BLaER1 (cell line): ENCODE measurements around the gene CSF2RB.

Source experiments
- H3K27ac ChIP-seq: shearing (Covaris generic); formaldehyde crosslinking; 2 replicates; pipeline ENCODE4 v1.8.1; 2022
- H3K27me3 ChIP-seq: shearing (Covaris generic); formaldehyde crosslinking; 2 replicates; pipeline ENCODE4 v1.8.1; 2022
- H3K36me3 ChIP-seq: shearing (Covaris generic); formaldehyde crosslinking; 2 replicates; pipeline ENCODE4 v1.8.1; 2022
- H3K4me1 ChIP-seq: shearing (Covaris generic); formaldehyde crosslinking; 2 replicates; pipeline ENCODE4 v1.8.1; 2022
- H3K4me2 ChIP-seq: shearing (Covaris generic); formaldehyde crosslinking; 2 replicates; pipeline ENCODE4 v1.8.1; 2022
- H3K4me3 ChIP-seq: shearing (Covaris generic); formaldehyde crosslinking; 2 replicates; pipeline ENCODE4 v1.8.1; 2022
- H3K9ac ChIP-seq: shearing (Covaris generic); formaldehyde crosslinking; 2 replicates; pipeline ENCODE4 v1.8.1; 2022
- H3K9me3 ChIP-seq: shearing (Covaris generic); formaldehyde crosslinking; 2 replicates; pipeline ENCODE4 v1.8.1; 2022
- H4K20me1 ChIP-seq: shearing (Covaris generic); formaldehyde crosslinking; 2 replicates; pipeline ENCODE4 v1.8.1; 2022
- Cebpa-rat ChIP-seq: shearing (Covaris generic); IDR thresholded peaks from 2 replicates; pipeline ENCODE4 v1.8.1; 2022

The CSF2RB gene

GRCh38 chr22:36901411-36902142 lies 11.9 kb upstream of the CSF2RB start:
- Histone ChIP-seq H3K9ac (peak overlapping the region; percentile 73), H3K4me3 (peak overlapping the region; percentile 19; the same call in 1 of the 2 replicates), H3K27ac (peak overlapping the region; percentile 88), H3K4me2 (peak overlapping the region; percentile 80), H3K36me3 (no peaks in the 10 kb centered on the region), H4K20me1 (no peaks in the 10 kb centered on the region), H3K4me1 (peaks cover 46% of the 10 kb centered on the region), H3K9me3 (peaks cover 32% of the 10 kb centered on the region), H3K27me3 (no peaks in the 10 kb centered on the region)
- no peak for TF ChIP-seq Cebpa-rat

GRCh38 chr22:36902143-36902926 lies 11.1 kb upstream of the CSF2RB start:
- H3K9me3 ChIP-seq, result peaks cover 28% of the 10 kb centered on the region
- no peaks in the 10 kb centered on the region for H4K20me1 ChIP-seq
- peak overlapping the region; percentile 80 for H3K4me2 ChIP-seq
- peaks cover 46% of the 10 kb centered on the region for H3K4me1 ChIP-seq
- no peak overlapping the region; the same call in 1 of the 2 replicates for H3K4me3 ChIP-seq
- no peaks in the 10 kb centered on the region for H3K36me3 ChIP-seq
- H3K27me3 ChIP-seq, result no peaks in the 10 kb centered on the region
- no peak overlapping the region for H3K9ac ChIP-seq
- no peak for TF ChIP-seq Cebpa-rat
- peak overlapping the region; percentile 88 for H3K27ac ChIP-seq

DNA sequence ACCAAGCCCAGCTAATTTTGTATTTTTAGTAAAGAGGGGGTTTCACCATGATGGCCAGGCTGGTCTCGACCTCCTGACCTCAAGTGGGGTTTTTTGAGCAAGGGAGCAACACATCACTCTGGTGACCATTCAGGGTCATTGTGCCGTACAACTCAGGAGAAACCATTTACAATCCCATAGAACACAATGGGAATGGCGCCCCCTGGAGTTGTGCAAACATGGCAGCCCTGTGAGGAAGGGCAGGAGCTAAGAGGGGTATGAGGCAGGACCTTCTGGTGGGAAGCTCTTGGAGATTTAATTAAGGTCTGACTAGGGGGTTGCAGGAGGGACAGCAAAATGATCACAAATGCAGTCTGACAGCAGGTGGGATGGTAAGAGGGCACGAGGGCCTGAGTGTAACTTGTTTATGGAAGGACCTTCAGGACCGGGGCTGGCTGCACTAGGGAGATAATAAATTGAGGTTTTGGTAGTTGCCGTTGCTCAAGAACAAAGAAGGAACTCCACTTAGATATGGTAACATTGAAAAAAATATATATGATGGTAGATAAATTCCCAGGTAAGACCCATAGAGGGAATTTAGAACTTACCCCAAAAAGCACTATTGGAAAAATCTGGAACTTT lies 9.1 kb upstream of the CSF2RB start:
- Histone ChIP-seq H3K4me3 (no peak overlapping the region), H3K36me3 (no peaks in the 10 kb centered on the region), H3K27me3 (no peaks in the 10 kb centered on the region), H3K27ac (no peak overlapping the region), H4K20me1 (no peaks in the 10 kb centered on the region), H3K4me2 (no peak overlapping the region), H3K9ac (no peak overlapping the region), H3K4me1 (peaks cover 40% of the 10 kb centered on the region), H3K9me3 (peaks cover 22% of the 10 kb centered on the region)
- no peak for TF ChIP-seq Cebpa-rat

DNA sequence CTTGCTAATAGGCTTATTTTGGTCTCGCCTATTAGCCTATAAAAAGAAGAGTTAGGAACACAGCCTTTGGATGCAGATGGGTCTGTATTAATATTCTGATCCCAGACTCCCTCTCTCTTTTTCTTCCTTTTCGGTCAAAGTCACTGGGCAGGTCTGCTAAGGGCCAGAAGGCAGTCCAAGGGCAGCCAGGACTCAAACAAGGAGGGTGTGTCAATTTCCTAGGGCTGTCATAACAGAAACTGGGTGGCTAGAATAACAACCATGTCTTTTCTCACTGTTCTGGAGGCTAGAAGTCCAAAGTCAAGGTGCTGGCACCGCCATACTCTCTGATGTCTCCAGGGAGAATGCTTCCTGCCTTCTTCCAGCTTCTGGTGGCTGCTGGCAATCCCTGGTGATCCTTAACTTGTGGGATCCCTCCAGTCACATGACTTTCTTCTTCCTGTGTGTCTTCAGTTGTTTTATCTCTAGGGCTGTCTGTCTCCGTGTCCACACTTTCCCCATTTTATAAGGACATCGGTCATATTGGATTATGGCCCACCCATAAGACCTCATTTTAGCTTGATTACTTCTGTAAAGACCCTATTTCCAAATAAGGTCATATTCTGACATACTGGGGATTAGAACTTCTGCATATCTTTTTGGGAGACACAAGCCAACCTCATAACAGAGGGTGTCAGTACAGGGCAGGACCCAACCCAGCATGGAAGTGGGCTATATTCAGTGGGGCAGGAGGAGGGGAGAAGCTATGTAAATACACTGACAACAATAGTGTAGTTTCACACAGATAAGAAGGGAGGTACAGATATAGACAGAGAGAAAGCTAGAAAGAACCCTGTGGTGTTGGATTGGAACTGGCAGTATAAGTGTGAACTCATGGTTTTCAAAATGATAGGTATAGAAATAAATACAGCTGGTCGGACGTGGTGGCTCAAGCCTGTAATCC lies 5.9 kb upstream of the CSF2RB start:
- Histone ChIP-seq H3K4me2 (no peak overlapping the region), H4K20me1 (no peaks in the 10 kb centered on the region), H3K4me3 (no peak overlapping the region), H3K9ac (no peak overlapping the region), H3K36me3 (no peaks in the 10 kb centered on the region), H3K27ac (no peak overlapping the region), H3K9me3 (peaks cover 16% of the 10 kb centered on the region; the same call in 1 of the 2 replicates), H3K27me3 (no peaks in the 10 kb centered on the region), H3K4me1 (peaks cover 9% of the 10 kb centered on the region)
- no peak for TF ChIP-seq Cebpa-rat

DNA sequence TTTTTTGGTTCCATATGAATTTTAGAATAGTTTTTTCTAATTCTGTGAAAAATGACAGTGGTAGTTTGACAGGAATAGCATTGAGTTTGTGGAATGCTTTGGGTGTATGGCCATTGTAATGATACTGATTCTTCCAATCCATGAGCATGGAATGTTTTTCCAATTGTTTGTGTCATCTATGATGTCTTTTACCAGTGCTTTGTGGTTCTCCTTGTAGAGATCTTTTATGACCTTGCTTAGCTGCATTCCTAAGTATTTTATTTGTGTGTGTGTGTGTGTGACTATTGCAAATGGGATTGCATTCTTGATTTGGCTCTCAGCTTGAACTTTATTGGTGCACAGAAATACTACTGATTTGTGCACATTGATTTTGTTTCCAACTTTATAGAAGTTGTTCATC lies 3.0 kb upstream of the CSF2RB start:
- Histone ChIP-seq H4K20me1 (no peaks in the 10 kb centered on the region; the same call in 1 of the 2 replicates), H3K9me3 (no peaks in the 10 kb centered on the region), H3K4me2 (no peak overlapping the region), H3K9ac (no peak overlapping the region), H3K4me3 (no peak overlapping the region), H3K36me3 (no peaks in the 10 kb centered on the region), H3K27ac (no peak overlapping the region), H3K4me1 (peaks cover 20% of the 10 kb centered on the region), H3K27me3 (no peaks in the 10 kb centered on the region)
- no peak for TF ChIP-seq Cebpa-rat

DNA sequence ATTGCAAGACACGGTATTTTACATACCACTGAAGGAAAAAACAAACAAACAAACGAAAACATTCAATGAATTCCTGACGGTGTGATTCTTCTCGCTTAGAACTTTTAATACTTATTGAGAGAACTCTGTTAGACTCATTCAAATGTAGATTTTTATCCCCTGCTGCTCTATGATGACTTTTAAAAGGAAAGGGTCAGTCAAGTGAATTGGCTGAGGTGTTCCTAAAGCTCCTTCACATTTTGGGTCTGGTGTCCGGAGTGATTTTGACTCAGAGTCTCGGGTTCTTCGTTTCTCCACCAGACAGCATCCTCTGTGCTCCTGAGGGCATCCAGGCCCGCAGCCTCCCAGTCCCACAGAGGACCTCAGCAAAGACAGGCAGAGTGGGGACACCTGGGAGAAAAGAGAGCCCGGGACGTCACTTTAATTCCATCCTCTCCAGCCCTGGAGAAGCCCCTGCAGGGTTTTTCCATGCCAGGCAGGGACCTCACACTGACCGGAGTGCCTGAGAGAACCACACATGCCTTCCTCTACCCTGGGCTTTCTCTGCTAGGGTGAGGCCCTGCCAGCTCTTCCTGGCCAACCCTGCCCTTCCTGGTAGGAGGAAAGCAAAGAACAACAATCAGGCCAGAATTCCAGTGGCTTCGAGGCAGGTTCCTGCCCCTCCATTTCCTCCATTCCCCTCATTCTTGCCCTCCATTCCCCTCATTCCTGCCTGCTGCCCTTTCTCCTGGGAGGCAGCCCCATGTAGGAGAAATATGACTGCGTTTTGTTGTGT lies 1.4 kb upstream of the CSF2RB start:
- Histone ChIP-seq H4K20me1 (peaks cover 6% of the 10 kb centered on the region; the same call in 1 of the 2 replicates), H3K9me3 (no peaks in the 10 kb centered on the region), H3K36me3 (no peaks in the 10 kb centered on the region), H3K4me1 (peaks cover 26% of the 10 kb centered on the region), H3K27ac (no peak overlapping the region), H3K9ac (no peak overlapping the region), H3K4me3 (no peak overlapping the region), H3K4me2 (no peak overlapping the region), H3K27me3 (no peaks in the 10 kb centered on the region)
- TF ChIP-seq Cebpa-rat, result no peak

DNA sequence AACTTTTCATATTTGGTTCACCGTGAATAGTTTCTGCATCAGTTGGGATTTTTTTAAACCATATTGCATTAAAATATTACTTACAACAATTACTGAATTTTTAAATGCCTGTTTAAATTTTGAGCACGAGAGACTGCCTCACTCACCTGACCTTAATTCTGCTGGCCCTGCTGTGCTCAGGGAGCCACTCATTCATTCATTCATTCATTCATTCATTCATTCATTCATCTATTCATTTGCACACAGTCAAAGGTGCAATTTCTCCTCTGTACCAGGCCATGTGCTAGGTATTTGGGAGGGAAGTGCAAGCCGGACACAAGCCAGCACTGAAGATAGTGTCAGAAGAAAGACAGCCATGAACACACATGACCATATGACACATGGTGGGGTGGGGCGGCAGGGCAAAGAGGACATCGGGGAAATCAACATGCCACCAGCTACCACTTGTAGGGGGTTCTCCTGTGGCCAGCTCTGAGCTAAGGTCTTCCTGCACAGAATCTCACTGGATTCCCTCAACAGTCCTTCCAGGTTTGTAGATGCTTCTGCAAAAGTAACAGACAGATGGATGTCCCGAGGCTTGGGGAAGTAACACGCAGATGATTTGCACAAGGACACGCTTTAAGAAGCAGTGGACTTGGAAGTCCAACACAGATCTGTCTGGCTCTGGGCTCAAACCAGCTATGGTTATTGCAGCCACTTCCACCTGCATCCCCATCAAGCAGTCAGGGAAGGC lies 568 bp upstream of the CSF2RB start:
- H3K4me3 ChIP-seq, result peak overlapping the region; percentile 74; the same call in 1 of the 2 replicates
- H3K4me1 ChIP-seq, result peaks cover 26% of the 10 kb centered on the region
- no peak overlapping the region; the same call in 1 of the 2 replicates for H3K9ac ChIP-seq
- peak overlapping the region; percentile 88 for H3K27ac ChIP-seq
- H3K9me3 ChIP-seq, result no peaks in the 10 kb centered on the region
- H3K4me2 ChIP-seq, result peak overlapping the region; percentile 95
- peaks cover 10% of the 10 kb centered on the region; the same call in 1 of the 2 replicates for H4K20me1 ChIP-seq
- no peaks in the 10 kb centered on the region for H3K36me3 ChIP-seq
- TF ChIP-seq Cebpa-rat, result no peak
- H3K27me3 ChIP-seq, result no peaks in the 10 kb centered on the region

GRCh38 chr22:36914390-36914752 lies 943 bp downstream of the CSF2RB start:
- no peaks in the 10 kb centered on the region for H3K27me3 ChIP-seq
- H3K4me3 ChIP-seq, result peak overlapping the region; percentile 74
- H3K4me1 ChIP-seq, result peaks cover 26% of the 10 kb centered on the region
- H3K4me2 ChIP-seq, result peak overlapping the region; percentile 95
- no peak for TF ChIP-seq Cebpa-rat
- H4K20me1 ChIP-seq, result peaks cover 10% of the 10 kb centered on the region; the same call in 1 of the 2 replicates
- peak overlapping the region; percentile 88 for H3K27ac ChIP-seq
- peaks cover 5% of the 10 kb centered on the region; the same call in 1 of the 2 replicates for H3K9me3 ChIP-seq
- H3K9ac ChIP-seq, result peak overlapping the region; percentile 83
- H3K36me3 ChIP-seq, result peaks cover 12% of the 10 kb centered on the region
